ENCODE results near the gene ZBTB32.

The ZBTB32 gene

DNA sequence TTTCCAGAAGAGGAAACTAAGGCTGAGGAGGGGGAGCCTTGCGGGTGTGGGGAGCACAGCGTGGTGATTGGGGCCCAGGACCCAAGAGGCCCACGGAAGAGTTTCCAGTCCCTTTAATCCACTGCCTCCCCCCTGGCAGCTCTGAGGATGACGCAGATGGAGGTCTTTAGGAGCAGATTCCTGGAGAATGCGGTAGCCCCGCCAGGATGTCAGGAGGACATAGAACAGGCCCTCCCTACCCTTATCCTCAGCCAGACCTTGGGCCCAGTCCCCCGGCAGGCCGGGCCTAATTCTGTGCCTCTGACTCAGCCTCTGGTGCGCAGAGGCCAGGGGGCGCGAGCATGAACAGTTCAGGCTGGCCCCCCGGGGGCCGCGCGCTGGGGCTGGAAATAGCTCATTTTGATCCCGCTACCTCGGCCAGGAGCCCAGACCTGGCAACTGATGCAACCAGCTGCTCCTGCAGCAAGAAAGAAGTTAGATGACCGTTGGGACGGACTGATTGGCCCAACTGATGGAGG lies 52.9 kb downstream of the ZBTB32 start:
- Histone ChIP-seq H2BK15ac (replicated peaks; ENCODE audit: low read depth) (no peak overlapping the region), H3K56ac (ENCODE audit: low read length) (peak overlapping the region; percentile 88), H3K4me1 (ENCODE audit: control insufficient read depth, low read depth, low read length) (no peaks in the 10 kb centered on the region), H3K27ac (ENCODE audit: low read depth, low read length) (peak overlapping the region; percentile 87), H2BK120ac (ENCODE audit: low read depth, low read length) (no peak overlapping the region), H3K9ac (ENCODE audit: low read length) (peak overlapping the region; percentile 75), H3K27me3 (ENCODE audit: insufficient read depth, low read length, poor library complexity) (no peaks in the 10 kb centered on the region), H4K5ac (ENCODE audit: low read length) (no peak overlapping the region), H3K79me2 (ENCODE audit: control insufficient read depth, insufficient read depth, low read length) (peaks cover 4% of the 10 kb centered on the region), H2BK5ac (ENCODE audit: low read length) (no peak overlapping the region), H2AK5ac (ENCODE audit: low read length) (no peak overlapping the region), H3K36me3 (ENCODE audit: control insufficient read depth, insufficient read depth, low read length) (peaks cover 6% of the 10 kb centered on the region), H4K8ac (ENCODE audit: low read depth, low read length) (peak overlapping the region; percentile 39), H3K4me3 (ENCODE audit: low read length) (peak overlapping the region; percentile 16), H3K23ac (ENCODE audit: low read length) (no peak overlapping the region), H3K4me2 (ENCODE audit: low read length) (peak overlapping the region; percentile 54), H3K4ac (ENCODE audit: low read depth, low read length) (peak overlapping the region; percentile 82), H3K79me1 (ENCODE audit: low read length) (peaks cover 9% of the 10 kb centered on the region), H3K18ac (ENCODE audit: low read length) (peak overlapping the region; percentile 73)
- WGBS (ENCODE audit: extremely low coverage, insufficient coverage, low lambda C conversion rate): no CpG with 5 or more reads among the region's 19 CpGs
- DNase-seq: peak; percentile 90

DNA sequence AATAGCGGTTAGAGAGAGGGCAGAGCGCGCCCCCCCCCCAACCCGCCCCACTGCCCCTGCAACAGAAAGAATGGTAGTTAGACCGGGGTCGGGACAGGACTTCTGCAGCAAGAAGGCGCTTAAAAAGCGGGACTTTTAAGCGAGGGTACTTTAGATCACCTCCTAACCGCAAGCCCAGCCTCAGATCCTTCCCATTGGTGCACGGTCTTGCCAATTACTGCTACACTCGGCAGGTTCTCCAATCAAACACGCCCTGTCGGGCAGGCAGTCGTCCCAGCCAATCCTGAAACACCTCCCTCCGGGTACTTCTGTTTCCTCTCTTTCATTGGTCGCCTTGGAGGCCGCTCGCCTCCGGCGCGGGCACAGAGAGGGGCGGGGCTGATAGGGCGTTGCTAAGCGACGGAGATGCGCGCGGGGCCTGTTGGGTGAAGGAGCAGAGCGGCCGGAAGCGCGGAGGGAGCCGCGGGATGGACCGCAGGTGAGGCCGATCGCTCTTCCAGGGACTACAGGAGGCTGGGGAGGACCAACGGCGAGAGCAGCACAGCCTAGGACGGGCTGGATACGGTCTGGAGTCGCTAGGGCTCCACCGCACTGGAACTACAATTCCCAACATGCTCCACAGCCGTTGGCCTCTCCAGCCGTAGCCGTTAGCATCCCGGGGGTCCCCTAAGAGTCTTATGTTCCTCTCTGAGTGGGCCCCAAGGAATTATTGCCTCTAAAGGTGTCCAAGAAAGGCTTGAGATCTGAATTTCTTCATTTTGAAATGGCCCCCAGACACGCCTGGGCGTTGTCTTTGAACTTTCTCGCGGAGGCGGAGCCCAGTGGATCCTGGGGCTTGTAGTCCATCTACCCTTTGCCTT lies 53.6 kb downstream of the ZBTB32 start, which contains the start of gene PROSER3:
TSS of gene PROSER3 (plus strand) at position 428 of the 860 bp plus-strand sequence. CDS start at position 468, 40 bp downstream.
- peaks cover 4% of the 10 kb centered on the region for H3K79me2 ChIP-seq (ENCODE audit: control insufficient read depth, insufficient read depth, low read length)
- WGBS (ENCODE audit: extremely low coverage, insufficient coverage, low lambda C conversion rate): no CpG with 5 or more reads among the region's 53 CpGs
- H3K36me3 ChIP-seq (ENCODE audit: control insufficient read depth, insufficient read depth, low read length): peaks cover 6% of the 10 kb centered on the region

DNA sequence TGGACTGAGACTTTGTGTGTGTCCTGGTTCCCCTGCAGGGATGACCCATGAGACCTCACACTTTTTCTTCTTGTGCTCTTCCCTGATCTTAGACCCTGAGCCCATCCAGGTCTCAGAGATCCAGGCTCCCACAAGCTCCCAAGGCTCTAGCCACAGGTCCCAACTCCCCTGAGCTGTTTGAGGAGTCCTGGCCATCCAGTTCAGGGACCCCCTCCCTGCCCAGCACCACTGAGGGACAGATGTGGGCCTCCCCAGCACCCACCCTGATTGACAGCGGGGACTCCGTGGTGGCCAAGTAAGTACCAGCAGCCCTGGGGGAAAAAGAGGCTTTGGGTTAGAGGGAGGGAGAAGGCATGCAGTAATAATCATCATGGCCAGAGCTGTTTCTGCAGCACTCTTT lies 55.3 kb downstream of the ZBTB32 start:
- Histone ChIP-seq H3K23ac (ENCODE audit: low read length) (no peak overlapping the region), H2AK5ac (ENCODE audit: low read length) (no peak overlapping the region), H3K4me1 (ENCODE audit: control insufficient read depth, low read depth, low read length) (no peaks in the 10 kb centered on the region), H3K79me2 (ENCODE audit: control insufficient read depth, insufficient read depth, low read length) (peaks cover 4% of the 10 kb centered on the region), H3K79me1 (ENCODE audit: low read length) (peaks cover 9% of the 10 kb centered on the region), H3K4me3 (ENCODE audit: low read length) (no peak overlapping the region), H4K5ac (ENCODE audit: low read length) (no peak overlapping the region), H2BK15ac (replicated peaks; ENCODE audit: low read depth) (no peak overlapping the region), H3K4me2 (ENCODE audit: low read length) (no peak overlapping the region), H3K56ac (ENCODE audit: low read length) (no peak overlapping the region), H3K4ac (ENCODE audit: low read depth, low read length) (no peak overlapping the region), H2BK5ac (ENCODE audit: low read length) (no peak overlapping the region), H3K27me3 (ENCODE audit: insufficient read depth, low read length, poor library complexity) (no peaks in the 10 kb centered on the region), H3K36me3 (ENCODE audit: control insufficient read depth, insufficient read depth, low read length) (peaks cover 6% of the 10 kb centered on the region), H3K9ac (ENCODE audit: low read length) (no peak overlapping the region), H4K8ac (ENCODE audit: low read depth, low read length) (no peak overlapping the region), H2BK120ac (ENCODE audit: low read depth, low read length) (no peak overlapping the region), H3K27ac (ENCODE audit: low read depth, low read length) (no peak overlapping the region), H3K18ac (ENCODE audit: low read length) (no peak overlapping the region)
- no CpG with 5 or more reads among the region's 2 CpGs for WGBS (ENCODE audit: extremely low coverage, insufficient coverage, low lambda C conversion rate)
- DNase-seq: no peak

More for the DNA sequence above, 53.6 kb downstream of the ZBTB32 start, which contains the start of gene PROSER3:
- peak; percentile 100 for DNase-seq
- Histone ChIP-seq H2AK5ac (ENCODE audit: low read length) (no peak within 1 kb of the TSS), H4K5ac (ENCODE audit: low read length) (no peak within 1 kb of the TSS), H3K9ac (ENCODE audit: low read length) (peak within 1 kb of the TSS; percentile 94), H4K8ac (ENCODE audit: low read depth, low read length) (peak within 1 kb of the TSS; percentile 39), H3K4me3 (ENCODE audit: low read length) (peak within 1 kb of the TSS; percentile 93), H2BK120ac (ENCODE audit: low read depth, low read length) (no peak within 1 kb of the TSS), H3K79me1 (ENCODE audit: low read length) (peaks cover 9% of the 10 kb centered on the region), H2BK15ac (replicated peaks; ENCODE audit: low read depth) (no peak within 1 kb of the TSS), H3K56ac (ENCODE audit: low read length) (peak within 1 kb of the TSS; percentile 99), H3K27ac (ENCODE audit: low read depth, low read length) (peak within 1 kb of the TSS; percentile 87), H3K27me3 (ENCODE audit: insufficient read depth, low read length, poor library complexity) (no peaks in the 10 kb centered on the region), H3K4me2 (ENCODE audit: low read length) (peak within 1 kb of the TSS; percentile 58), H3K18ac (ENCODE audit: low read length) (peak within 1 kb of the TSS; percentile 73), H3K4me1 (ENCODE audit: control insufficient read depth, low read depth, low read length) (no peaks in the 10 kb centered on the region), H3K23ac (ENCODE audit: low read length) (no peak within 1 kb of the TSS), H3K4ac (ENCODE audit: low read depth, low read length) (peak within 1 kb of the TSS; percentile 90), H2BK5ac (ENCODE audit: low read length) (peak within 1 kb of the TSS; percentile 75)

- H3K79me2 ChIP-seq (ENCODE audit: control insufficient read depth, insufficient read depth, low read length): peaks cover 4% of the 10 kb centered on the region
- no peak overlapping the region for H3K9ac ChIP-seq (ENCODE audit: low read length)
- H3K4me2 ChIP-seq (ENCODE audit: low read length): no peak overlapping the region
- H3K4me1 ChIP-seq (ENCODE audit: control insufficient read depth, low read depth, low read length): no peaks in the 10 kb centered on the region
- no peak overlapping the region for H2BK15ac ChIP-seq (replicated peaks; ENCODE audit: low read depth)
- no peak for DNase-seq
- H4K8ac ChIP-seq (ENCODE audit: low read depth, low read length): no peak overlapping the region
- H3K27me3 ChIP-seq (ENCODE audit: insufficient read depth, low read length, poor library complexity): no peaks in the 10 kb centered on the region
- no peak overlapping the region for H3K18ac ChIP-seq (ENCODE audit: low read length)
- H3K56ac ChIP-seq (ENCODE audit: low read length): no peak overlapping the region
- H3K4ac ChIP-seq (ENCODE audit: low read depth, low read length): no peak overlapping the region
- no peak overlapping the region for H3K4me3 ChIP-seq (ENCODE audit: low read length)
- peaks cover 9% of the 10 kb centered on the region for H3K79me1 ChIP-seq (ENCODE audit: low read length)
- H3K23ac ChIP-seq (ENCODE audit: low read length): no peak overlapping the region
- WGBS (ENCODE audit: extremely low coverage, insufficient coverage, low lambda C conversion rate): no CpG with 5 or more reads among the region's 4 CpGs
- H2BK120ac ChIP-seq (ENCODE audit: low read depth, low read length): no peak overlapping the region
- H3K36me3 ChIP-seq (ENCODE audit: control insufficient read depth, insufficient read depth, low read length): peaks cover 9% of the 10 kb centered on the region
- H2BK5ac ChIP-seq (ENCODE audit: low read length): no peak overlapping the region
- H4K5ac ChIP-seq (ENCODE audit: low read length): no peak overlapping the region
- H3K27ac ChIP-seq (ENCODE audit: low read depth, low read length): no peak overlapping the region
- no peak overlapping the region for H2AK5ac ChIP-seq (ENCODE audit: low read length)
Measured at GRCh38 chr19:35760711-35761349, 56.5 kb downstream of the ZBTB32 start.

DNA sequence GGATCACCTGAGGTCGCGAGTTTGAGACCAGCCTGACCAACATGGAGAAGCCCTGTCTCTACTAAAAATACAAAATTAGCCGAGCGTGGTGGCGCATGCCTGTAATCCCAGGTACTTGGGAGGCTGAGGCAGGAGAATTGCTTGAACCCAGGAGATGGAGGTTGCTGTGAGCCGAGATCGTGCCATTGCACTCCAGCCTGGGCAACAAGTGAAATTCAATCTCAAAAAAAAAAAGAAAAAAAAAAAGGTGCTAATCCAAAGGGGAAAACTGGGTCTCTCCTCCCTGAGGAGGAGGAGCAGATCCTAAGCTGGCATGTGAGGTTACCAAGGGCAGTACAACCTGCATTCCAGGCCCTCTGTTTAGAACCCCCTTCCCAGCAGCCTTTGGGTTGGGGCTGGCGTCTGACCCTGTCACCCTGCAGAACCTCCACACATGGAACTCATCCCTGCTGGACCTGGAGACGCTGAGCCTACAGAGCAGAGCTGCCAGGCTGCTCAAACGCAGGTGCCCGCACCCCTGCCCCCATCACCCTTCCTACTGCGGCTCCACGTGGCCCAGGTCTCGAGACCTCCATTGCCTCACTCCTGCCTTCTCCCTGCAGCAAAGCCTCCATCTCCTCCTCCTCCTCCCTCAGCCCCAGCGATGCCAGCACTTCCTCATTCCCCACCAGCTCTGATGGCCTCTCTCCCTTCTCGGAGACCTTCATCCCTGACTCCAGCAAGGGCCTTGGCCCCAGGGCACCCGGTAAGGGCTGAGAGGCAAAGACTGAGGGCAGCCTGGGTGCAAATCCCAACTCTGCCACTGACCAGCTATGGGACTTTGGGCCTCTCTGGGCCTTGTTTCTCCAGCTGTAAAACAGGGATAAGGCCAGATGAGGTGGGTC lies 60.3 kb downstream of the ZBTB32 start:
- no peak overlapping the region for H2BK15ac ChIP-seq (replicated peaks; ENCODE audit: low read depth)
- no peak overlapping the region for H3K18ac ChIP-seq (ENCODE audit: low read length)
- DNase-seq: no peak
- no peak overlapping the region for H3K4me2 ChIP-seq (ENCODE audit: low read length)
- no peak overlapping the region for H4K8ac ChIP-seq (ENCODE audit: low read depth, low read length)
- peaks cover 2% of the 10 kb centered on the region for H3K79me1 ChIP-seq (ENCODE audit: low read length)
- H4K5ac ChIP-seq (ENCODE audit: low read length): no peak overlapping the region
- no peak overlapping the region for H3K4me3 ChIP-seq (ENCODE audit: low read length)
- H3K27me3 ChIP-seq (ENCODE audit: insufficient read depth, low read length, poor library complexity): no peaks in the 10 kb centered on the region
- H2AK5ac ChIP-seq (ENCODE audit: low read length): no peak overlapping the region
- no peak overlapping the region for H3K56ac ChIP-seq (ENCODE audit: low read length)
- no CpG with 5 or more reads among the region's 17 CpGs for WGBS (ENCODE audit: extremely low coverage, insufficient coverage, low lambda C conversion rate)
- no peak overlapping the region for H3K27ac ChIP-seq (ENCODE audit: low read depth, low read length)
- no peak overlapping the region for H3K23ac ChIP-seq (ENCODE audit: low read length)
- no peak overlapping the region for H2BK5ac ChIP-seq (ENCODE audit: low read length)
- peaks cover 2% of the 10 kb centered on the region for H3K79me2 ChIP-seq (ENCODE audit: control insufficient read depth, insufficient read depth, low read length)
- H2BK120ac ChIP-seq (ENCODE audit: low read depth, low read length): no peak overlapping the region
- H3K9ac ChIP-seq (ENCODE audit: low read length): no peak overlapping the region
- peaks cover 11% of the 10 kb centered on the region for H3K36me3 ChIP-seq (ENCODE audit: control insufficient read depth, insufficient read depth, low read length)
- no peaks in the 10 kb centered on the region for H3K4me1 ChIP-seq (ENCODE audit: control insufficient read depth, low read depth, low read length)
- H3K4ac ChIP-seq (ENCODE audit: low read depth, low read length): no peak overlapping the region

Data from mesendoderm (in vitro differentiated cells).